NCI-H524 (cell line): ENCODE results near the gene SIGLEC10.
"Not testable (repeated sequence)": the region's sequence is repeated elsewhere in the genome, so short reads cannot be mapped to it uniquely, and the experiment has no call there.

Experiments used
- DNase-seq, 2 experiments: peaks; one replicate each; lab custom pipeline; 2025; lab: John Stamatoyannopoulos, UW

Gene SIGLEC10

GRCh38 chr19:51440052-51440451 lies 22.6 kb upstream of the SIGLEC10 start:
- DNase-seq = no peak

DNA sequence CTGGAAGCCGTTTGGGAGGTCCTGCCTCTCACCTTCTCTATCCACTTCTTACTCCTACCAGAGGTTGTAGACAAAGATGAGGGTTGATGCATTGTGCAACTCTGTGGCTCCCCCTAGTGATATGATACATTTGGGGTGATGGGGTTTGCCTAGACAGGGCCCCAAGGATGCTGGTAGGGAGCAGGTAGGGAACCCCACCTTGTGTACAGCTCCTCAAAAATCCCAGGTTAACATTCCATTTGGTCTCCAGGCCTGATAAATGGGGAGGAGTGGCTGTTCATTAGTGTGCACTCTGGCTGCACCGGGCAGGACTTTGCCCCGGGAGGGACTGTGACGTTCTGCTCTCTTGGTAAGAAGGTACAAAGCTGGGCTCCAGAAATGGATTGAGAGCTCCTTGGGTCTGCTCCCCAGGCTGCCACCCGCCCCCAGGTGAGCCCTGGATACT lies 21.6 kb upstream of the SIGLEC10 start:
- no peak for DNase-seq

DNA sequence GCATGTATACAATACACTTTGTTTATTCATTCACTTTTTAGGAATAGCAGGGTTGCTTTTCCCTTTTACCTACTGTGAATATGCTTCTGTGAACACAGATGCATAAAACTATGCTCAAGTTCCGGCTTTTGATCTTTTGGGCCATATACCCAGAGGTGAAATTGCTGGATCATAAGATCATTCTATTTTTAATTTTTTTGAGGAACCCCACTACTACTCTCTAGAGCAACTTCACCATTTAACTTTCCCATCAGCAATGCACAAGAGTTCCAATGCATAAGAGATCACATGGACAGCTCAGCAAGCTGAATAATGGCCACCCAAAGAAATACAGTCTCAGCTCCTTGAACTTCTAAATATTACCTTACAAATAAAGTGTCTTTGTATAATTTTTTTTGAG lies 17.0 kb upstream of the SIGLEC10 start:
- no peak for DNase-seq

GRCh38 chr19:51433043-51433442 lies 15.6 kb upstream of the SIGLEC10 start:
- no peak for DNase-seq

DNA sequence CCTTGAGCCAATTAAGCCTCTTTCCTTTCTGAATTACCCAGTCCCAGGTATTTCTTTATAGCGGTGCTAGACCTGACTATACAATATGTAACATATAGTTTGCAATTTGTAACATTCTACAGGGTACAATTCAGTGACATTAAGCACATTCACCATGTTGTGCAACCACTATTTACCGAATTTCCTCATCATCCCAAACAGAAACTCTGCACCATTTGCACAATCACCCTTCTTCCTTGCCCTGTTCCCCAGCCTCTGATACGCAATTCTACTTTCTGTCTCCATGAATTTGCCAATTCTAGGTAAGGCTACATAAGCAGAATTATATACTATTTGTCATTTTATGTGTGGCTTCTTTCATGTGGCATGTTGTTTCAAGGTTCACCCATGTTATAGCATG lies 13.7 kb upstream of the SIGLEC10 start:
- no peak for DNase-seq

DNA sequence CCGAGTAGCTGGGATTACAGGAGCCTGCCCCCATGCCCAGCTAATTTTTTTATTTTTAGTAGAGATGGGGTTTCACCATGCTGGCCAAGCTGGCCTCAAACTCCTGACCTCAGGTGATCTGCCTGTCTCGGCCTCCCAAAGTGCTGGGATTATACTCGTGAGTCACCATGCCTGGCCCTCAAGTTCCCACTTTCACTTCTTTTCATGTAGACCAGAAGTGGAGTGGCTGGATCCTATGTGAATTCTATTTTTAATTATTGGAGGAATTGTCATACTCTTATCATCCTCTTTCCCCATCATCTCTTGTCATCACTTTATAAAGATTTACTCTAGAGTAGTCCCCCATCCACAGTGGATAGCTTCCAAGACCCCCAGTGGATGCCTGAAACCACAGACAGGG lies 12.8 kb upstream of the SIGLEC10 start:
- DNase-seq = no peak

GRCh38 chr19:51427201-51427600 lies 9.8 kb upstream of the SIGLEC10 start:
- DNase-seq = no peak

DNA sequence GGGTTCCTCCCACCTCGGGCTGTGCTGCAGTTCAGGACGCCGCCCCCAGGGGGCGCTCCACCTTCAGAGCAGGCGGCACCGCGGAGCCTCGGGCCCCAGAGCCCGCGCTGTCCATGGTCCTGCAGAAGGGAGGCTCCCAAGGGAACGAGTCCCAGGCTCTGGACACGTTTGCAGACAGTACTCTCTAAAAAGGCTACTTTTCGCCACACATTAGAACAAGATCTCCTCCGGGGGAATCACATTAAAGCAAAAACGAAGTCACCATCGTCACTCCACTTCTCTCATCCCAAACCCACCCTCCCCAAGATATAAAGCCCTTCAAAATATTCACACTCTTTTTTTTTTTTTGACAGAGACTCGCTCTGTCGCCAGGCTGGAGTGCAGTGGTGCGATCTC lies 4.6 kb upstream of the SIGLEC10 start:
- DNase-seq = peak in 1 of 2 experiments; percentile 12

DNA sequence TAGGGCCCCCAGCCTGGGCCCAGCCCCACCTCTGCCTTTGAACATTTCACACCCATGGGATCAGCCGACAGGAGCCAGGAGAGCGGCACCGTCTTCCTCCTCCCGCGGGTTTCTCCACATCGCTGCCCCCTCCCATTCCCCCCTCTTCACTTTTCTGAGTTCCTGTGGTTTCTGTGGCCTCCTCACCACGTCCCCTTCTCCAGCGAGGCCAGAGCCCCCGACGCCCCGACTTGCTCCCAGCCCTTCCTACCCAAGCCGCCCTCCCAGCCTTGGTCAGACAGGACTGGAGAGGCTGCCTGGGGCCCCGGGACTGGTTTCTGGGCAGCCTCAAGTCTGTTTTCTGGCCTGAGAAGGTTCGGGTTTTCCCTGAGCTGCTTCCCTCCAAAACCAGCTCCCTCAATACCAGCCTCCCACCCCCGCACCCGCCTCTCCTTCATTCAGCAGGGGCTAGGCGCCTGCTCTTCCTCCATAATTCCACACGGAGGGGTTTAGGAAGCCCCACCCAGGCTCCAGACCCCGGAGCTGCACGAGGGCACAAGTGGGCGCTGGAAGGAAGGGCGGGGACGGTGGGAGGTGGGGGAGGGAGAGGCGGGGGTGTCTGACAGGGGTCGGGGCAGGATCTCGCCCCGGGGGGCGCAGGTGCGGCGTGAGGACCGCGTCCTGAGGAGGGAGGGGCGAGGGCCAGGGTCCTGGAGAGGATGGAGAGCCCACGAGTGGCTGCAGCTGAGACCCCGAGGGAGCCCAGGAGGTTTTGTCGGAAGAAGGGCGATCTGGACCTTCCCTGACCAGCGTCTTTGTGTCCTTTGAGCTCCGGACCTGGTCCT lies 4.0 kb upstream of the SIGLEC10 start:
- no peak for DNase-seq

DNA sequence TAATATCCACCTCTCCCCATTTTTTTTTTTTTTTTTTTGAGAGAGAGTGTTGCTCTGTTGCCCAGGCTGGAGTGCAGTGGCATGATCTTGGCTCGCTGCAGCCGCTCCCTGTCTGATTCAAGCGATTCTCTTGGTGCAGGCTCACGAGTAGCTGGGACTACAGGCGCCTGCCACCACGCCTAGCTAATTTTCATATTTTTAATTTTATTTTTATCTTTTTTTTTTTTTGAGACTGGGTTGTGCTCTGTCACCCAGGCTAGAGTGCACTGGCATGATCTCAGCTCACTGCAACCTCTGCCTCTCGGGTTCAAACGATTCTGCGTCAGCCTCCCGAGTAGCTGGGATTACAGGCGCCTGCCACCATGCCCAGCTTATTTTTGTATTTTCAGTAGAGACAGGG lies 3.1 kb upstream of the SIGLEC10 start:
- DNase-seq = not testable (repeated sequence)

DNA sequence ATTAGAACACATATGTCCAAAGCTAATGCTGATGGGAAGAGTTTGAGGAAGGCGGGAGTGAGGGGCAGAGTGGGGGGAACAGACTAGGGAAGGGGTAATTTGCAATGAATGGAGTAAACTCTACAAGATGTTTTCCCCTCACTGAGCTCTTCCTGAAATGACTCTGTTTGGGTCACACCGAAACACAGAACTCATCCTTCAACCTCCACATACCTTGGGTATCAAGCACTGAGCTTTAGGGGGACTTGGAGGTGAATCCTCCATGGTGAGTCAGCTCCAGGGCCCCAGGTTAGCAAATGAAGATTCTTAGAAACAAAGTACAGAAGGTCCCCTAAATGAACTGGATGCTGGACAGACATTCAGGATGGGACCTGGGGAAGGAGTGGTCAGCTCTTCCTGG lies 1.3 kb upstream of the SIGLEC10 start:
- no peak for DNase-seq

GRCh38 chr19:51417810-51418157 lies 342 bp upstream of the SIGLEC10 start:
- DNase-seq = no peak

DNA sequence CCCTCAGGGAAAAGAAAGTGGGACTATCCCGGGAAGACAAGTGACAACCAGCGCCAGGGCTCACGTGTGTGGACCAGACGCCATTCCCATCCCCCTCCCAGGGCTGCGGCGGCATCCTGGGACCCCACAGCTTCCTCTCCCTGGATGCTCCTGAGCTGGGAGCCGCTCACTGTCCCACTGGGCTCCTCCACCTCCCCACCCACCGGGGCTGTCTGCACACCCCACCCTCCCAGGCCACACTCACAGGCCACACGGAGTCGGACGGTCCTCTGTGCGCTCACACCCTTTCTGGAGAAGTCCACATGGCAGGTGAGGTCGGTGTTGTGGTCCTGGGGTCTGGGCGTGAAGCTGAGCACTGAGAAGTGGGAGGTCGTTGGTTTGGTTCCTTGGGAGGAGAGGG lies 1.0 kb downstream of the SIGLEC10 start:
- DNase-seq = not testable (repeated sequence)

GRCh38 chr19:51415187-51415586 lies 2.3 kb downstream of the SIGLEC10 start:
- DNase-seq = no peak

GRCh38 chr19:51410950-51411748 lies 6.3 kb downstream of the SIGLEC10 start:
- DNase-seq = no peak

- DNase-seq = no peak
These were observed 9.8 kb downstream of the SIGLEC10 start for GRCh38 chr19:51407511-51408131.

DNA sequence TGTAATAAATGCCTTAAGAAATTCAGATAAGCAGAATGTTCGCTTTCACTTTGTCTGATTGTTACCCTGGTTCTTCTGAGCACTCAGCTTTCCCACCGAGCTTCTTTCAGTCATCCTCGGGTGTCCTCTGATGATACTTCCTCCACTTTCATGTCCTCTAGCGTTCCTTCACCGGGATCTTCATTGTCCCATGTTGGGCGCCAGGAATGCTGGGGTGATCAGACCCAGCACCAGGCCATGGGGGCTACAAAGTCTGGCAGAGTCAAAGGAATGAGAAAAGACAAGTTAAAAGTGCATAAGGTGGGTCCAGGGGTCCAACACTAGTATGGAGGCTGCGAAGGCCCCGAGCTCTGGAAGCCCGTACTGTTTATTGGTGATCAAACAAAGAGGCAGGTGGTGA lies 15.3 kb downstream of the SIGLEC10 start:
- DNase-seq = no peak

DNA sequence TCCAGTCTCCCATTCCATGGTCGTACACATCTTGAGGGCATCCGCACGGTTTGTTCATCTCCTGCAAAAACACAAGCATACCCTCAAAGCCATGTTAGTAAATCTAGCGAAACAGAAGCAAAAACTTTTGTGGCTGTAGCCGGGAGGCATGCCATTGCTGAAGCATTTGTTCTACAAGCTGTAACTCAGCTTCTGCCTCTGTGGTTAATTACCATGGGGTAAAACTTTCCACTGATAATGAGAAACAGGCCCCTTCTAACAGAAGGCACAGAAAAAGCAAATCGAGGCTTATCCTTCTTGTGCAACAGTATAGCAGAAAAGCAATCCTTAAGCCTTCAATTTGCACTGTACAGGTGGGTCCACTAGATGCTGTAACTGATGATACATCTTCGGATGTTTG lies 17.5 kb downstream of the SIGLEC10 start:
- DNase-seq = not testable (repeated sequence)

DNA sequence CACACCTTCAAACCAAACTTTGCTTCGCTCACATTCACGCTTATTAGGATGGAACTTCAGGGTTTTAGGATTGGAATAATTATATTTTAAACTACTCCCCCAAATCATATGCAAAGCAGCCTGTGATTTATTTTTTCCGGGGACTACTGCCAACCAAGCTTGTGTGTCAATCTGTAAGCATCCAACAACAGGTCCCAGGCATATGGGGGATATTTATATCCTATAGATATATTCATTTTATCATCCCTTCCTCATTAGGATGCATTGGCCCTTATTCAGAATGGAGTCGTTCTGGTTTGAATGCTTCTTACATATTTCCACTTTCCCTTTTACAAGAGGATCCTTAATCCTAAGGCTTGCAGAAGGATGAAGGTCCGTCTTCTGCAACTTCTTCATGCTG lies 18.2 kb downstream of the SIGLEC10 start:
- no peak for DNase-seq

- peak in 1 of 2 experiments; percentile 2 for DNase-seq
These were observed 19.2 kb downstream of the SIGLEC10 start for GRCh38 chr19:51398096-51398704.

- DNase-seq = not testable (repeated sequence)
These were observed 20.0 kb downstream of the SIGLEC10 start for GRCh38 chr19:51397453-51397852.

DNA sequence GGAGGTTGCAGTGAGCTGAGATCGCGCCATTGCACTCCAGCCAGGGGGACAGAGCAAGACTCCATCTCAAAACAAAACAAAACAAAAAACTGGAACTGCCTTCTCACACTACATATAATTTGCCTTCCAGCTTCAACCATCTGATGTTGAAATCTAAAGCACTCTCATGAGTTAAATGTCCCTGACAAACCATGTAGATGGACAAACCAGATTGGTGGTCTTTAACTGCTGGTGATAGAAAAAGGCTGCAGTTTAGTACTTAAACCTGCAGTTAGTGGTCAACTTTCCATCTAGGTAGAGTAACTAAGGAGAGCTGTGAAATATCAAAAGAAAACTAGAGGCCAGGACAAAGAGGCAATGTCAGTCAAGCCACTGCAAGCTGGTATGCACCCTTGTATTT lies 21.3 kb downstream of the SIGLEC10 start:
- DNase-seq = no peak
